RPMI8226 (cell line): ENCODE data around the gene SNX25.
"Not testable (repeated sequence)": the region's sequence is repeated elsewhere in the genome, so short reads cannot be mapped to it uniquely, and the experiment has no call there.

Experiments
- DNase-seq: peaks from one replicate; pipeline ENCODE4 v3.0.0-alpha.2; 2015

SNX25 gene

GRCh38 chr4:185309770-185310169 lies 100.4 kb downstream of the SNX25 start:
- peak; percentile 58 for DNase-seq

- DNase-seq: no peak
These were observed 101.9 kb downstream of the SNX25 start for GRCh38 chr4:185311113-185311888.

- no peak for DNase-seq
These were observed 103.3 kb downstream of the SNX25 start for GRCh38 chr4:185312699-185313098.

GRCh38 chr4:185317462-185317861 lies 108.1 kb downstream of the SNX25 start:
- not testable (repeated sequence) for DNase-seq

- DNase-seq: no peak
These were observed 108.5 kb downstream of the SNX25 start for GRCh38 chr4:185317880-185318279.

- no peak for DNase-seq
These were observed 109.3 kb downstream of the SNX25 start for GRCh38 chr4:185318679-185319078.

- DNase-seq: no peak
These were observed 113.4 kb downstream of the SNX25 start for GRCh38 chr4:185322803-185323202.

GRCh38 chr4:185323606-185324005 lies 114.2 kb downstream of the SNX25 start:
- DNase-seq: no peak

GRCh38 chr4:185324361-185324760 lies 115.0 kb downstream of the SNX25 start:
- DNase-seq: not testable (repeated sequence)

- not testable (repeated sequence) for DNase-seq
These were observed 116.3 kb downstream of the SNX25 start for GRCh38 chr4:185325721-185326120.

GRCh38 chr4:185328586-185328985 lies 119.2 kb downstream of the SNX25 start:
- no peak for DNase-seq

GRCh38 chr4:185329879-185330510 lies 120.6 kb downstream of the SNX25 start:
- not testable (repeated sequence) for DNase-seq

- no peak for DNase-seq
These were observed 123.4 kb downstream of the SNX25 start for GRCh38 chr4:185332575-185333464.

GRCh38 chr4:185334326-185334725 lies 124.9 kb downstream of the SNX25 start:
- no peak for DNase-seq

- no peak for DNase-seq
These were observed 126.2 kb downstream of the SNX25 start for GRCh38 chr4:185335579-185335978.

GRCh38 chr4:185339941-185340340 lies 130.5 kb downstream of the SNX25 start:
- DNase-seq: no peak

- no peak for DNase-seq
These were observed 132.0 kb downstream of the SNX25 start for GRCh38 chr4:185341377-185341776.

- DNase-seq: no peak
These were observed 132.4 kb downstream of the SNX25 start for GRCh38 chr4:185341841-185342240.

- DNase-seq: no peak
These were observed 134.6 kb downstream of the SNX25 start for GRCh38 chr4:185343726-185344581.

GRCh38 chr4:185344743-185345538 lies 135.5 kb downstream of the SNX25 start:
- DNase-seq: no peak

- no peak for DNase-seq
These were observed 137.7 kb downstream of the SNX25 start for GRCh38 chr4:185346975-185347601.
